Measurements from ENCODE around the gene GALNT17.
"Not testable (repeated sequence)": the region's sequence is repeated elsewhere in the genome, so short reads cannot be mapped to it uniquely, and the experiment has no call there.

The GALNT17 gene

DNA sequence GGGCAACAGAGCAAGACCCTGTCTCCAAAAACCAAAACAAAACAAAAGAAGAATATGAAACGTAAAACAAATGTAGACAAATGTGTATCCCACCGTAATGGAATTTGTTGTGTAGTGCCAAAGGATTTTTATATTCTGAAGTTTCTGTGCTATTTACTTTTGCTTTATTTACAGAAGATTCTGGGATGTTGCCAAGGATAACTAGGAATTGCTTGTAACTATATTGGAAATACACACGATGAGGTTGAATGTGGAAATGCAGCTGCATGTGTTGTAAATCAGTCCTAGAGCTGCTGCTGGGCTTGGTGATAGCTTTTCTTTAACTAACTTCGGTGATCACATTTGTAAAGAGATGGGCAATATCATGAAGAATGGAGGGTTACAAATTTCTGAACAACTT, 39.5 kb downstream of the GALNT17 start:
- no peak for DNase-seq

DNA sequence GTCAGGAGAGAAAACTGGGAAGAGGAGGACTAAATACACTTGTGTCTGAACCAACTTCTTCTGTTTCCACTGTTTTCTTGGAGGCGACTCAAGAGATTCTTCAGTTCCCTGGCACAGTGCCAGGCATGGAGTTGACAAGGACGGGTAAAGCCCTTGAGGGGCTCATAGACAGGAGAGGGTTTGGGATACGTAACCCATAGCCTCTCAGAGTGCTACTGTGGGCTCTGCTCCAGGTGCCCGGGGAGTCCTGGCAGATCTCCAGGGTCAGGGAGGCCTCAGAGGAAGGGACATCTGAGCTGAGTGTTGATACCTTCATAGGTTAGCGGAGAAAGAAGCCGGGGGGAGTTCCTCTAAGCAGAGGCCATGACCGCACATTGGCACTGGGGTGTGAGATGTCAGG, 42.0 kb downstream of the GALNT17 start:
- DNase-seq, result no peak

DNA sequence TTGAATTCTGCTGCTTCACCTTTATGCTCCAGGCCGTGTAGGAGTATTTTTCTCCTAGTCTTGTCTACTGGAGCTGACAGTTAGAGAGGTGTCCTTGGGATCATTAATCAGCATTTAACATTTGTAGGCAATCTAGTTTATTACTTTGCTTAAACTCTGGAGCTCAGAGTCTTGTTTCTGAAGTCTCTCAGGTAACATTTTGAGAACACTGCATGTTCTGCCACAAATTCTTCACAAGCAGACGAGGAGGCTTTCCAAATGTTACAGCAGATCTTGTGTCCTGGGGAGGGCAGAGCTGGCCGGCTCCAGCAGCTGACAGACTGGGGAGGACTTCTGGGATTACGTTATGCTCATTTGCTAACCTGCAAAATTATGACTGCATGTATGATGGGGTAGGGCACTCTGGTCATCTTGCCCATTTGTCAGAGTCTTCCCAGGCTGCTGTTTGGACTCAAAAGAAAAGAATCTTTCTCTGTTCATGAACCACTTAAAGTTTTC, 50.5 kb downstream of the GALNT17 start:
- no peak for DNase-seq

DNA sequence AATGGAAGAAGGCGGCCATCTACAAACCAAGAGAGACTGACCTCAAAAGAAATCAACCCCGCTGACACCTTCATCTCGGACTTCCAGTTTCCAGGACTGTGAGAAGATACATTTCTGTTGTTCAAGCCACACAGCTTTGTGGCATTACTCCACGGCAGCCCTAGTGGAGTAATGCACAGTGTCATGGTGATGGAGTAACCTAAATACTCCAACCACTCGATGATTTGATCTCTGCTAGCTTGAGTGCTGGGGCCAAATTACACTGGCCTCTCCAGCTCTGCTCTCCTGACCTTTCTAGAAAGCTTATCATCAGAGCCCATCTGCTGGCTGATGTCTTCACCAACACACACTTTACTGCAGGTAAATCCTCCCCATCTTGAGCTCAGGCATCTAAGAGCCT, 52.2 kb downstream of the GALNT17 start:
- no peak for DNase-seq

DNA sequence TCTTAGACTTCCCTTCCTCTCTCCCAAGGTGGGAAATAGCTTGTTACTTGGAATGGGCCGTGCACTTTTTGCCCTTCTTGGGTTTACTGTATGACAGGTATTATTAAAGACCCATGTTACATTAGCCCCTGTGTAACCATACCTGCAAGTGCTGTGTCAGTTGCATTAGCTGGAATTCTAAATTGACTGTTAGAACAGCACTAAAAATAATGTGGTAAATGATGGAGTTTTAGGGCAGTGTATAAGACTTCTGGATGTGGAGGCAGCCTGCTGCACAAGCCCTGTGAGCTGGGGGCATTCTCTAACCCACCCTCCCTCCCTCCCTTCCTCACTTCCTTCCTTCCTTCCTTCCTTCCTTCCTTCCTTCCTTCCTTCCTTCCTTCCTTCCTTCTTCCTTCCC, 52.7 kb downstream of the GALNT17 start:
- DNase-seq, result no peak

DNA sequence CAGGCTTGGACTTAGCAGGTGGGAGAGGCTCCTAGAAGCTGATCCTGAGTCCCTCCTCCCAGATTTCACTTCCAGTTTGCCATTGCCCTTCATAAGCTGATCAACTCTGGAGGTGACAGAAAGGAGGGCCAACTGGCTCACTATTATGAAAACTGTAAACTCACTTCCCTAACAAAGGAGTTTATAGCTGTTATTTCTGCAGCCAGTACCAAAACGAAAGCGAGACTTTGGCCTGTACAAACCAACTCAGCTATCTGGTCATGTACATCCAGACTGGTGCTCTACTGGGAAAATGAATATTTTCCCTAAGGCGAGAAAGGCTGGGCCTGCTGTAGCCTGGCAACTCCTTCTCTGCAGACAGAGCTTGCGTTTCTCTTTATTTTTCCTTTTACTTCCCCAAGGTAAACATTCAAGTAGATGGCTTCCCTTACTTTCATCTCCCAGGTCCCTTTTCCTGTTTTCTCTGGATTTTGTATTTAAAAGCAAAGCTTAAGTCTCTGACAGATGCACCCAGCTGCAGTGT, 54.7 kb downstream of the GALNT17 start:
- no peak for DNase-seq

DNA sequence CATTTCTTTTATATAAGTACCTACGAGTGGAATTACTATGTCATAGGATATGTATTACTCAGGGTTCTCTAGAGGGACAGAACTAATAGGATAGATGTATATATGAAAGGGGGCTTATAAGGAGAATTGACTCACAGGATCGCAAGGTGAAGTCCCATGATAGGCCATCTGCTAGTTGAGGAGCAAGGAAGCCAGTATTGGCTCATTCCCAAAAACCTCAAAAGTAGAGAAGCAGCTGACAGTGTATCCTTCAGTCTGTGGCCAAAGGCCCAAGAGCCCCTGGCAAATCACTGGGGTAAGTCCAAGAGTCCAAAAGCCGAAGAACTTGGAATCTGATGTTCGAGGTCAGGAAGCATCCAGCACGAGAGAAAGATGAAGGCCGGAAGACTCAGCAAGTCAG, 59.8 kb downstream of the GALNT17 start:
- no peak for DNase-seq

DNA sequence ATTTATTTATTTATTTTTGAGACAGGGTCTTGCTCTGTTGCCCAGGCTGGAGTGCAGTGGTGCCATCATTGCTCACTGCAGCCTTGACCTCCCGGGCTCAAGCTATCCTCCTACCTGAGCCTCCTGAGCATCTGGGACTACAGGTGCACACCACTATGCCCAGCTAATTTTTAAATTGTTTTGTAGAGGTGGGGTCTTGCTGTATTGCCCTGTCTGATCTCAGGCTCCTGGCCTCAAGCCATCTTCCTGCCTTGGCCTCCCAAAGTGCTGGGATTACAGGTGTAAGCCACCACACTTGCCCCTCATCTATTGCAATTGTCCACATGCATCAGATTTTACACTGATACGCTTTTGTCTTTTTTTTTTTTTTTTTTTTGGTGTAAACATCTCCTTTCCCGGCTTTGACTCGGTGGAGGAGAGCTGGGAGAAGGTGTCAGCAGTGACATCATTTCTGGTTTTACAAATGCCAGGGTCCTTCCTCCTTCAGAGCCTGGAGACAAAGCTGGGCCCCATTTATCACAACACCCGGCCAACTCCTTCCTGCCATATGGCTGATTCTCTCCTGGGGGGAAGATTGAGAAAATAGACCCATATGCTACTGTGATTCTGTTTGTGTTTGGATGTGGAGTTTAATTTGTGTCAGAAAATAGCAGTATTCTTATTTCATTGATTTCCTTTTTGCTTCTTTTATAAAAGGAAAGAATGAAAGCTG, 61.3 kb downstream of the GALNT17 start:
- DNase-seq, result no peak

DNA sequence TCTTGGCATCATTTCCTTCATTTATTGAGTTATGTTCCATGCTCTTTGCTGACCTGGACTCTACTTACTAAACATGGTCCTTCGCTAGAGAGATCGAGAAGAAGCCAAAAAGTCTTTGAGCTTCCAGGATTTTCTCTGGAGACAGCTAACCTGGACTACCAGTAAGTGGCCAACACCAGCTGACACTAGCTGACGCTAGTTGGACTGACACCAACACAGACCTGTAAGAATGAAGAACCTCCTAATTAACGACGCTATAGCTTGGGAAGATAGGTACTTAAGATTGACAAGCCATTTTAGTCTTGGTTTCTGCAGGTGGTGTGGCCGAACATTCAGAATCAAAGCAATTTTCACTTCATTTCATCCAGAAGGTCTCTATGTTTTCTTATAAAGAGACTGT, 66.4 kb downstream of the GALNT17 start:
- no peak for DNase-seq

DNA sequence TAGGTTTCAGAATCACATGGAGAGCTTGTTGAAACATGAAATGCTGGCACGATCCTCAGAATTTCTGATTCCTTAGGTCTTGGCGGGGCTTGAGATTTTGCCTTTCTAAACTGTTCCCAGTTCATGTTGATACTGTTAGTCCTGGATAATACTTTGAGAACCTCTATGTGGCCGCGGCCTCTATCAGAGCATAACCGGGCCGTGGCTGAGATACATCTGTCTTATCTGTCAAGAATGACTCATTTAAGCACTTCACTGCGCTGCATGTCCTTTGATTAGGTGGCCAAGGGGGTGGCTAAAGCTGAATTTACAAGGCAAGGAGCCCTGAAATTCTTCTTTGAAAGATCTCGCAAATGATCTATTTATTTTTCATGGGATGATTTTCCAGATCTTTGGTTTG, 66.9 kb downstream of the GALNT17 start:
- DNase-seq, result no peak

DNA sequence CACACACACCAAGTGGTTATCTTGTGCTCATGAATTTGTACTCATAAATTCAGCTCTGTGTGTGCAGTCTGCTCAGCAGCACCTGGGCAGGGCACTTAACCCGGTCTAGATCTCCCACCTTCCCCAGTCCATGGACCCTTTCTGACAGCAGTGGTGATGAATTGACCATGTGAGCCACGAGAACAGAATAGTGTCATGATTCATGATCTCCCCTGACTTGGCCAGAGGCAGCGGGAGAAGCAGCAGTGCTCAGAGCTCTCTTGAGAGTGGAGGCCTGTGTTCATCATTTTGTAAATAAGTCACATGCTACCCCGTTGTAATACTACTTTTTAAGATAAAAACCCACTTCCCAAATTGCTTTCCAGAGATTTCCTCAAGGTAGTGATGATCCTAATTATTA, 74.2 kb downstream of the GALNT17 start:
- DNase-seq, result no peak

DNA sequence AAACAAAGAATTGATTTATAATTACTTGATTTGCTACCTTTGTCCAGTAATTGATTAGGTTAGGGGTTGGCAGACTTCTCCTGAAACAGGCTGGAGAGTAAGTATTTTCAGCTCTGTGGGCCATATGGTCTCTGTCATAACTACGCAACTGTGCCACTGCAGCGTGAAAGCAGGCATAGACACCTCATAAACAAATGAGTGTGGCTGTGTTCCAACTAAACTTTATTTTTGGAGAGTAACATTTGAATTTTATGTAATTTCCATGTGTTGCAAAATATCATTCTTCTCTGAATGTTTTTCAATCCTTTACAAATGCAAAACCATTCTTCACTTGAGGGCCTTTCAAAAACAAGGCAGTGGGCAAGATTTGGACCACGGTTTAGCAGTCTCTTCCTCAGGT, 76.9 kb downstream of the GALNT17 start:
- DNase-seq, result no peak

DNA sequence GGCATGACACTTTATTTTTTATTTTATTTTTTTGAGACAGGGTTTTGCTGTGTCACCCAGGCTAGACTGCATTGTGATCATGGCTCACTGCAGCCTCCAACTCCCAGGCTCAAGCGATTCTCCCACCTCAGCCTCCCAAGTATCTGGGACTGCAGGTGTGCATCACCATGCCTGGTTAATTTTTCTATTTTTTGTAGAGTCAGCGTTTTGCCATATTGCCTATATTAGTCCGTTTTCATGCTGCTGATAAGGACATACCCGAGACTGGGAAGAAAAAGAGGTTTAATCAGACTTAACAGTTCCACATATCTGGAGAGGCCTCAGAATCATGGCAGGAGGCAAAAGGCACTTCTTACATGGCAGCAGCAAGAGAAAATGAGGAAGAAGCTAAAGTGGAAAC, 77.5 kb downstream of the GALNT17 start:
- DNase-seq, result not testable (repeated sequence)

DNA sequence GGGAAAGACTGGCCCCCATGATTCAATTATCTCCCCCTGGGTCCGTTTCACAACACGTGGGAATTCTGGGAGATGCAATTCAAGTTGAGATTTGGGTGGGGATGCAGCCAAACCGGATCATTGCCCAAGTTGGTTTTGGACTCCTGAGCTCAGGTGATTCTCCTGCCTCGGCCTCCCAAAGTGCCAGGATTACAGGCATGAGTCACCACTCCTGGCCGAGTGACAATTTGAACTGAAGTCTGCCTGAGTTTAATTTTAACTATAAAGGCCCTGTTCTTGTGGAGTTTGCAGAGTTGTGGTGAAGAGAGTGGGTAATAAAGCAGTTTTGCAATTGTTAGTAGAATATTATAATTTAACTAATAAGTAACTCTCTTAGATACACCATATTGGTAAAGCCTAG, 78.3 kb downstream of the GALNT17 start:
- no peak for DNase-seq

DNA sequence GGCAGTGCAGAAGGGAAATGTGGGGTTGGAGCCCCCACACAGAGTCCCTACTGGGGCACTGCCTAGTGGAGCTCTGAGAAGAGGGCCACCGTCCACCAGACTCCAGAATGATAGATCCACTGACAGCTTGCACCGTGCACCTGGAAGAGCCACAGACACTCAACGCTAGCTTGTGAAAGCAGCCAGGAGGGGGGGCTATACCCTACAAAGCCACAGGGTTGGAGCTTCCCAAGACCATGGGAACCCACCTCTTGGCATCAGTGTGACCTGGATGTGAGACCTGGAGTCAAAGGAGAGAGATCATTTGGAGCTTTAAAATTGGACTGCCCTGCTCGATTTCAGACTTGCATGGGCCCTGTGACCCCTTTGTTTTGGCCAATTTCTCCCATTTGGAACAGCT, 80.5 kb downstream of the GALNT17 start:
- DNase-seq, result not testable (repeated sequence)

DNA sequence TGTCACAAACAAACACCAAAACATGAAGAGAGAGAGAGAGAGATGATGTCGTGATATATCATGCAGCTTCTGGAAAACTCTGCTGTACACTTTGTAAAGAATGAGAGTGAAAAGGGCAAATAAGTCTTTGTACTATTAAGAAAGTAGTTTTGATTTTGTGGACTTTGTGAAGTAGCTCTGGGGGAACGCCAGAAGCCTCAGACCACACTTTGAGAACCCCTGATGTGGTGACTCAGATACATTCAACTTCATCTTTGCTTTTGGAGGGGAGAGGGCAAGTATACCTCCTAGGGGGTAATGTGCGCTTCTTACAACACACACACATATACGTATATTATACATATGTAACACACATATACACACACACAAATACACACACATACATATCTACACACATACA, 84.3 kb downstream of the GALNT17 start:
- no peak for DNase-seq

DNA sequence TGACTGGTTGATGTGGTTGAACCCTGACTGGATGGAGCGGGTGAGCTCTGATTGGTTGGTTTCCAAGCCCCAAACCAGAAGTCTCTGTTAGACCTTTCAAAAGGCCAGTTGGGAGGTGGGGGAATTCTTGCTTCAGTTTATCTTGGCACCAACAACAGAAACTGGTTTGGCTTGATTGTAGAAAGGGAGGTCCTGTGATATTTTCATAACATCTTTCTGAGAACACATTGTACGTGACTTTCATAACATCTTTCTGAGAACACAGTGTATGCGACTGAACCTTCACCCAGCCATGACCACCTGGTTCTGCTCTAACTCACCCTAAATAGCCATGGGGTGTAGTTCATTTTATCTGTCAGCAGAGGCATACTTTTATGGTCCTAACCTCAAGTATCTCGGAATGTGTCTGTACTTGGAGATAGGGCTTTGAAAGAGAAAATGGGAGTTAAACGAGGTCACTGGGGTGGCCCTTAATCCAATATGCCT, 88.3 kb downstream of the GALNT17 start:
- DNase-seq, result no peak

DNA sequence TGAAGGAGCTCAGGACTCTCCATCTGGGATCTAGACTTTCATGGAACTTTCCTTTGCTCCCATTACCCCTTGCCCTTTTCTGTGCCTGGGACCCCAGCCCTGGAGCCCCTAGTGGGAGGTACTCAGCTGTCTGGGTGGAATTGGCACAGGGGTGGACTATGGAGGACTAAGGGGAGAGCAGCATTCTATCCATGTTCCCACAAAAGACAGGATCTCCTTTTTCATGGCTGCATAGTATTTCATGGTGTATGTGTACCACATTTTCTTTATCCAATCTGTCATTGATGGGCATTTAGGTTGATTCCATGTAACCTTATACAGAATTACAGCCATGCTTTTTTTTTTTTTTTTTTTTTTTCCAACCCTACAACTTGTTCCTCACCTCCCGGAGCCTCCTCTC, 89.1 kb downstream of the GALNT17 start:
- DNase-seq, result no peak

DNA sequence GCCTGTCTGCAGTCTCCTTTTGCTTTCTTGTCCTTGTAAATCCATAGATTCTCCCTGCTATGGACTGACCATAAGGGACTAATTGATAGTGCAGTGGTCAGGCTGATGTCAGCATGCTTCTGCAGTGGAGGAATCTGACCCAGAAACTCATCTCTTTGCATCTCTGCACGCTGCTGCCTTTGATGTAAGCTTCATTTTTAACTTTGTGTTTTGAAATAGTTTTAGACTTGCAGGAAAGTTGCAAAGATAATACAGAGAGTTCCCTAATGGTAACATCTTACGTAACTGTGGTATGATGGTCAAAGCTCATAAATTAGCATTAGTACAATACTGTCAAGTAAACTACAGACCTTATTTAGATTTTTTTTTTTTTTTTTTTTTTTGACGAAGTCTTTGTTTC, 89.6 kb downstream of the GALNT17 start:
- DNase-seq, result no peak

DNA sequence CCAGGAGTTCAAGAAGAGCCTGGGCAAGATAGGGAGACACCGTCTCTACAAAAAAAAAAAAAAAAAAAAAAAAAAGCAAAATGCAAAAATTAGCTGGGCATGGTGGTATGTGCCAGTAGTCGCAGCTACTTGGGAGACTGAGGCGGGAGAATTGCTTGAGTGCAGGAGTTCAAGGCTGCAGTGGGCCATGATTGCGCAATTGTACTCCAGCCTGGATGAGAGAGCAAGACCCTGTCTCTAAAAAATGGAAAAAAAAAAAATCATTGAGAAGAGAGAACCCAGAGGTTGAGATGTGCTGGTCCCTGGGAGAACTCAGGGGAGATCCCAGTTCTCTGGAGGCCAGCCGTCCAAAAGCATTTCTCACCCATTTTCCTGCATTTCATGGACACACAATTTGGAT, 95.2 kb downstream of the GALNT17 start:
- no peak for DNase-seq

DNA sequence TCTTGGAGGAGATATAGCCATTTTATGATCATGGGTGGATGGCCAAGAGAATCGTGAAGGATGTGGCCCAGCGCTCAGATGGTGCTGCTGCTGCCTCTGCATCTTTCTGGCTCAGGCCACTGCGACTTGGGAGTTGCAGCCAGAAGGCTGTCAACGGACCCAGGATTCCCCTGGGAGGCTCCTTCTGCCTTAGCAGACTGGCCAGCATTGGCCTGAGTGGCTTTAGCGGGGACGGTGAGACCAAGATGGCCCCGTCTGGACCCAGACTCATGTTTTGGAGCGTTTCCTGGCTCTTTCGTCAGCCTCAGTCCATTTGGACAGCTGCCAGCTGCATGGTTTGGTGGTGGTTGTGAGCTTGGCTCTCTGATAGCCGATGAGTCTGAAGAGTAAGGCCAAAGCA, 97.2 kb downstream of the GALNT17 start:
- no peak for DNase-seq

DNA sequence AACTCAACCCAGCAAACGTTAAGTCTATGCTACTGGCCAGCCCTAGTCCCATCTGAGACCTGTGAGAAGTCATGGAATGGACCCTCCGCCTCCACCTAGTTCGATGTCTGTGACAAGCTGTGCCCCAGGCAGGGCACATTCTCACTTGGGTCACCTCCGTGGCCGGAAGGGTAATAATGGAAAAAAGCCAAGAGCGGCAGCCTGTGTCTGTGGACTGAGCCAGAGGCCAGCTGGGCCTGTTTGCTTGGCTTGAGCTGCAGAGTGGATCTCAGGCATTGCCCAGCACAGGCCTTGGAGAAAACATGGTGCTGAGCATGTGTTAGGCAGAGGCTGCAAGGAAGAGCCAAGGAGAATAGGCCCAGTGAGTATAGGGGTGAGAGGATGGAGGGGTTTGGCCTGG, 97.8 kb downstream of the GALNT17 start:
- no peak for DNase-seq

DNA sequence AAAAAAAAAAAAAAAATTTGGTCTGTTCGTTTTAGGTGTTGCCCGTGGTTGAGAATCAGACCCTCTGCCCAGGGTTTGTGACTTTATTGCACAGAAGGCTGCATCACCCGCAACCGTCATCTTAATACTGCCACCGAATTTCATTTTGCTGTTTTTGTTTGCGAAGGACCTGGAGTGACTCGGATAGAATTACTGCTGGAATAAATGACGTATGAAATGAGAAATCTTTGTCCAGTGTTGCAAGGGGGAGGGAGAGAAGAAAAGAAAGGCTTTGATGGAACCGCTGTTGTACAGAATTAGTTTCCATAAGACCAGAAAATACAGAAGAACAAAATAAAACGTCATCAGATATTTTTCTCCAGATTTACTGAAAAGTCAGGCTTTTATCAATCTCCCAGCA, 103.3 kb downstream of the GALNT17 start:
- DNase-seq, result no peak

DNA sequence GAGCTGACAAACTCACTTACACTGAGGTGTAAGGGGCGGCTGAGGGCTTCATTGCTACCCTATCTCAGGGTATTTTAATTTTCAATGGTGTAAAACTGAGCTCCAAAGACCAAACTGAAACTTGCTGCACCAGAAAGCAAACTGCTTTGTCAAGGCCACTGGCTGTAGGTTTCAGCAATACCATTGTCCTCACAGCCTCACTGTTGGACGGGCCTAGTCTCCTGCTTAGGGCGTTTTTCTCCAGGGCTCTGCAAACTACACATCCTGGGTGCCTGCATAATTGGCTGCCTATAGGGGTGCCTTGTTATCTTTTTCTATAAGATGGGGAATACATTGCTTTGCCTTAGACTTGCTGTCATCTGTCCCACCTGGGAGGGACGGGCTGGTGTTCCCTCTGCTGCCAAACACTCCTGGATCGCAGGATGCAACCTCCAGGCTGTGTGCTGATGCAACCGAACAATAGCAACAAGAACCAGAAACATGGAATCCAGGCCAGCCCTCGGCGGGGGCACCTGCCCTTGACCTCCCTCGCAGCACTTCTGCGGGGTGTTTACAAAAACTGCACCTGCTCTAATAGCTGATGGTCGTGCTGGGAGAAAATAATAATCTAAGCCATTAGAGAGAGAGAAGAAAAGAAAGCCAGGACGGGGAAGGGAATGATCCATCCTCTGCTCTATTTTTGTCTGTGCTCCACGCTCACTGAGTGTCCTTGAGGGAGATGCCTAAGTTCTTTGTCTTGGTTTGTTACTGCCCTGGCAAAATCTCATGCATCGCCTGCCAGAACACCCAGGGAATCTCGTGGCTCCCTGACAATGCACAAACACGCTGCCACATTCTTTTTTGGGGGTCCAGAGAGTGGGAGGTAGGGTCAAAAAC, 104.5 kb downstream of the GALNT17 start:
- no peak for DNase-seq

Measured in NCI-H2081 (cell line).